Esophagus squamous epithelium (tissue), 4 donors: ENCODE measurements around the gene OR6S1.

ENCODE experiments used
- CTCF ChIP-seq, 6 experiments: fragments of 450-650 bp in 4 of 6; fragments of 200-600 bp in 2 of 6; sonication (generic) in 2 of 6; IDR thresholded peaks; one replicate each; pipeline ENCODE4 v1.5.1; 2016 to 2019; ENCODE audit warnings: antibody characterized with exemption in 6 of 6, mild to moderate bottlenecking in 4 of 6, moderate library complexity in 4 of 6
- POLR2A ChIP-seq, 4 donors: fragments of 450-650 bp; IDR thresholded peaks; one replicate each; pipeline ENCODE4 v1.6.1; 2017; ENCODE audit warnings: antibody characterized with exemption in 4 of 4, mild to moderate bottlenecking in 4 of 4, moderate library complexity in 3 of 4

GRCh38 chr14:20607617-20608016, 33.9 kb downstream of the OR6S1 start:
- no peak for TF ChIP-seq POLR2A (IDR thresholded peaks at IDR 0.05)
- no peak for TF ChIP-seq CTCF (IDR thresholded peaks at IDR 0.05)
